Measurements from ENCODE around the gene RCAN1.

DNA sequence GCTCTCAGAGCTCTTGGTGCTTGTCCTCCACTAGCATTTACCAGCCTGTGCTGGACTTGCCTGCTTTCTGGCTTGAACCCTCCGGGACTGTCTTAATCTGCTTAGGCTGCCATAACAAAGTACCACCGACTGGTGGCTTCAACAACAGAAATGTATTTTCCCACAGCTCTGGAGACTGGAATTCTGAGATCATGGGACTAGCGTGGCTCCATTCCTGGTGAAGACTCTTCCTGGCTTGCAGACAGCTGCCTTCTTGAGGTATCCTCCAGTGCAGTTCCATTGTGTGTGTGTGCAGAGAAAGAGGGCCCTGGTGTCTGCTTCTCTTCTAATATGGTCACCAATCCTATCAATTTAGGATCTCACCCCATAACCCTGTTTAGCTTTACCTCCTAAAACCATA is 22.0 kb upstream of the RCAN1 start:
- TF ChIP-seq, protein P1, sequence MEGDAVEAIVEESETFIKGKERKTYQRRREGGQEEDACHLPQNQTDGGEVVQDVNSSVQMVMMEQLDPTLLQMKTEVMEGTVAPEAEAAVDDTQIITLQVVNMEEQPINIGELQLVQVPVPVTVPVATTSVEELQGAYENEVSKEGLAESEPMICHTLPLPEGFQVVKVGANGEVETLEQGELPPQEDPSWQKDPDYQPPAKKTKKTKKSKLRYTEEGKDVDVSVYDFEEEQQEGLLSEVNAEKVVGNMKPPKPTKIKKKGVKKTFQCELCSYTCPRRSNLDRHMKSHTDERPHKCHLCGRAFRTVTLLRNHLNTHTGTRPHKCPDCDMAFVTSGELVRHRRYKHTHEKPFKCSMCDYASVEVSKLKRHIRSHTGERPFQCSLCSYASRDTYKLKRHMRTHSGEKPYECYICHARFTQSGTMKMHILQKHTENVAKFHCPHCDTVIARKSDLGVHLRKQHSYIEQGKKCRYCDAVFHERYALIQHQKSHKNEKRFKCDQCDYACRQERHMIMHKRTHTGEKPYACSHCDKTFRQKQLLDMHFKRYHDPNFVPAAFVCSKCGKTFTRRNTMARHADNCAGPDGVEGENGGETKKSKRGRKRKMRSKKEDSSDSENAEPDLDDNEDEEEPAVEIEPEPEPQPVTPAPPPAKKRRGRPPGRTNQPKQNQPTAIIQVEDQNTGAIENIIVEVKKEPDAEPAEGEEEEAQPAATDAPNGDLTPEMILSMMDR (IDR thresholded peaks at IDR 0.05) = no peak
- no peak for TF ChIP-seq POLR2A (IDR thresholded peaks at IDR 0.05)
